Measurements from ENCODE around the gene TBC1D24.

TBC1D24 gene

DNA sequence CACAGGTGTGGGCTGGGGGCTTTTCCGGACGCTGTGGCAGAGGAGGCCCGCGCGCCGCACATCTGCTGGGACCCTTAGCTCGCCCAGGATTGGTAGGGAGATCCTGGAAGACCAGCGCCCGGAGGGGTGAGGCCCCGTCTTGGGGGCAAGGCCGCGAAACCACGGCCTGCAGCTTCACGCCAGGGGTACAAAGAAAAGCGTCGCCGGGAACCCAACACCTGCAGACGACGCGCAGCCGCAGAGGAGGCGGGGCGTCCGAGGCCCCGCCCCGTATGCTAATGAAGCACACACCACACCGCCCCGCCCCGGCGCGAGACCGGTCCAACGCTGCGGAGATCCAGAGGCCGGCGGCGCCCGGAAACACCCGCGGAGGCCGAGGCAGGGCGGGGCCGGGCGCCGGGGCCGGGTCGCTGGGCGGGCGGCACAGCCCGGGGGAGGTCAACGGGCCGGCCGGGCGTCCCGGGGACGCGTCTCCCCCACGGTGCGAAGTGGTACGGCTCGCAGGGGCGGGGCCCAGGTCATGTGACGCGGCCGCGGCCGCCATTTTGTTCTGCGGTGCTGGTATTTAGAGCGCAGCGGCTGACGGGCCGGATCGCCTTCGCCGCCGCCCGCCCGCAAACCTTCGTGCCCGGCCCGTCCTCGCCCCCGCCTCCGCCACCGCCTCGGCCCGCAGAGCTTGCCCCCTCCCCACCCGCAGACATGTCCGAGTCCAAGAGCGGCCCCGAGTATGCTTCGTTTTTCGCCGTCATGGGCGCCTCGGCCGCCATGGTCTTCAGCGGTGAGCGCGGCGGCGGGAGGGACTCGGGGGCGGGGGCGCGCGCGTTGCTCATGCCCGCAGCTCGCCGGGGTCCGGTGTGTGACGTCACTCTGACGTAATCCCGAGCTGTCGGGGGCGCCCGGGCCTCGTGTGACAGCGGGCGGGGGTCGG is 38.7 kb downstream of the TBC1D24 start, which contains the start of gene ATP6V0C:
TSS of gene ATP6V0C (plus strand) at position 548 of the 928 bp plus-strand sequence. CDS start at position 700, 152 bp downstream.
- peaks cover 46% of the 10 kb centered on the region for H3K4me1 ChIP-seq

DNA sequence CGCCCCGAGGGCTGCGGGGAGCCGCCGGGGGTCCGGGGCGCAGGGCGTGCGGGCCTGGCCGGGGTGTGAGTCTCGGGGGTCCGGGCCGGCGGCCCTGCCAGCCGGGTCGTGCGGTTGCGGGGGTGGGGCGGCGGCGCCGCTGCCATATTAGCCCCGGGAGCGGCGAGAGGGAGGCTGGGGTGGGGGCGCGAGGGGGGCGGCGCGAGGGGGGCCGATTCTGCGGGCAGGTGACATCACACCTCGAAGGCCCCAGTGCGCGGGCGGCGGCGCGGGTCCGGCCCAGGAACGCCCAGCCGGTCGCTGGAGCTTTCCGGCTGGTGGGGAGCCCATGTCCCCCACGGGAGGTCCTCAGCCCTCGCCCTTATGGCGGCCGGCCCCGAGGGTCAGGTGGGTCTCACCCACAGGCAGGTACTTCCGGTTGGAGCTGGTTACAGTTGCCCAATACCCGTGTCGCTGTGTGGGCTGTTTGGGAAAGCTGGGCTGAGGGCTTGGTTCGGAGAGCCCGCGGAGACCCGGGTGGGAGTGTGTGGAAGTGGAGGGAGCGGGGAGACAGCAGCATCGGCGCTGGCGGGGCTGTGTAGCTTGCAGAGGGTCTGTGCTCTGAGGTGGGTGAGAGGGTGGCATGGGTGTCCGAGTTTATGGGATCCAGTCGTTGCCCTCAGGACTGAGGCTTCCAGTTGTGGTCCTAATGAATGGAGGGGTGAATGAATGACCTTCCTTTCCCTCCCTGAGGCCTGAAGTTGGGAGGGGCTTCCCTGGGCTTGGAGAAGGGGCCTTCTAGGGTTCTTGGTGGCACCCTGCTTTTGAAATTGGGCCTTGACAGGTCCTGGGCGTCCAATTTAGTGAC is 39.6 kb downstream of the TBC1D24 start:
- Histone ChIP-seq H3K79me2 (peaks cover 53% of the 10 kb centered on the region), H3K27me3 (ENCODE audit: control insufficient read depth, insufficient read depth, low read length) (no peaks in the 10 kb centered on the region), H3K27ac (peak overlapping the region; percentile 99), H3K36me3 (ENCODE audit: control insufficient read depth, insufficient read depth, low read length) (no peaks in the 10 kb centered on the region), H3K4me2 (ENCODE audit: low read length) (peak overlapping the region; percentile 98), H3K9ac (peak overlapping the region; percentile 98), H2AFZ (no peak overlapping the region), H3K4me3 (ENCODE audit: low read depth, low read length) (peak overlapping the region; percentile 87), H3K4me1 (peaks cover 52% of the 10 kb centered on the region), H3K9me3 (ENCODE audit: control insufficient read depth, low read length) (no peaks in the 10 kb centered on the region)
- no peak for TF ChIP-seq CTCF (IDR thresholded peaks at IDR 0.05)

More for the DNA sequence above, 38.7 kb downstream of the TBC1D24 start, which contains the start of gene ATP6V0C:
- H3K9me3 ChIP-seq (ENCODE audit: control insufficient read depth, low read length) = no peaks in the 10 kb centered on the region
- H3K9ac ChIP-seq = peak within 1 kb of the TSS; percentile 98
- H3K4me2 ChIP-seq (ENCODE audit: low read length) = peak within 1 kb of the TSS; percentile 98
- peak within 1 kb of the TSS; percentile 87 for H3K4me3 ChIP-seq (ENCODE audit: low read depth, low read length)
- no peak for TF ChIP-seq CTCF (IDR thresholded peaks at IDR 0.05)
- H3K27me3 ChIP-seq (ENCODE audit: control insufficient read depth, insufficient read depth, low read length) = no peaks in the 10 kb centered on the region
- no peaks in the 10 kb centered on the region for H3K36me3 ChIP-seq (ENCODE audit: control insufficient read depth, insufficient read depth, low read length)
- H3K27ac ChIP-seq = peak within 1 kb of the TSS; percentile 99
- peak within 1 kb of the TSS; percentile 92 for H2AFZ ChIP-seq
- H3K79me2 ChIP-seq = peaks cover 45% of the 10 kb centered on the region

- Histone ChIP-seq H3K4me1 (peaks cover 53% of the 10 kb centered on the region), H3K79me2 (peaks cover 53% of the 10 kb centered on the region)
- no peak for TF ChIP-seq CTCF (IDR thresholded peaks at IDR 0.05)
Measured at GRCh38 chr16:2515180-2515851, 40.4 kb downstream of the TBC1D24 start.

GRCh38 chr16:2516391-2517240 is 41.7 kb downstream of the TBC1D24 start:
- H3K79me2 ChIP-seq = peaks cover 53% of the 10 kb centered on the region
- peaks cover 53% of the 10 kb centered on the region for H3K4me1 ChIP-seq
- TF ChIP-seq CTCF (IDR thresholded peaks at IDR 0.05) = no peak
- no peaks in the 10 kb centered on the region for H3K27me3 ChIP-seq (ENCODE audit: control insufficient read depth, insufficient read depth, low read length)
- H3K9ac ChIP-seq = no peak overlapping the region
- H3K36me3 ChIP-seq (ENCODE audit: control insufficient read depth, insufficient read depth, low read length) = no peaks in the 10 kb centered on the region
- no peak overlapping the region for H3K4me3 ChIP-seq (ENCODE audit: low read depth, low read length)
- peak overlapping the region; percentile 2 for H3K27ac ChIP-seq
- H3K4me2 ChIP-seq (ENCODE audit: low read length) = peak overlapping the region; percentile 98
- no peaks in the 10 kb centered on the region for H3K9me3 ChIP-seq (ENCODE audit: control insufficient read depth, low read length)
- H2AFZ ChIP-seq = no peak overlapping the region

More at GRCh38 chr16:2515180-2515851, 40.4 kb downstream of the TBC1D24 start:
- Histone ChIP-seq H3K9ac (peak overlapping the region; percentile 77), H2AFZ (no peak overlapping the region), H3K36me3 (ENCODE audit: control insufficient read depth, insufficient read depth, low read length) (no peaks in the 10 kb centered on the region), H3K27me3 (ENCODE audit: control insufficient read depth, insufficient read depth, low read length) (no peaks in the 10 kb centered on the region), H3K4me2 (ENCODE audit: low read length) (peak overlapping the region; percentile 98), H3K9me3 (ENCODE audit: control insufficient read depth, low read length) (no peaks in the 10 kb centered on the region), H3K27ac (peak overlapping the region; percentile 99), H3K4me3 (ENCODE audit: low read depth, low read length) (peak overlapping the region; percentile 87)

Measured in parathyroid adenoma (tissue), 2 donors.